NCI-H82 treated with DMSO at 0.1 percent for 48 hours (cell line): ENCODE data around the gene CELF4.

ENCODE experiments used
- DNase-seq: peaks from one replicate; lab custom pipeline; 2025; ENCODE audit not compliant: unreplicated experiment; lab: John Stamatoyannopoulos, UW

Gene CELF4

GRCh38 chr18:37330173-37330572 lies 235.4 kb downstream of the CELF4 start:
- no peak for DNase-seq

GRCh38 chr18:37328946-37329719 lies 236.5 kb downstream of the CELF4 start:
- no peak for DNase-seq

- DNase-seq, result no peak
Observed at GRCh38 chr18:37327063-37327577, 238.5 kb downstream of the CELF4 start.

- DNase-seq, result no peak
Observed at GRCh38 chr18:37322492-37323035, 243.0 kb downstream of the CELF4 start.

- no peak for DNase-seq
Observed at GRCh38 chr18:37321582-37322491, 243.8 kb downstream of the CELF4 start.

- DNase-seq, result no peak
Observed at GRCh38 chr18:37320317-37320716, 245.3 kb downstream of the CELF4 start.

GRCh38 chr18:37318360-37319355 lies 246.9 kb downstream of the CELF4 start:
- no peak for DNase-seq

GRCh38 chr18:37317486-37317885 lies 248.1 kb downstream of the CELF4 start:
- DNase-seq, result no peak

- DNase-seq, result no peak
Observed at GRCh38 chr18:37316468-37316867, 249.1 kb downstream of the CELF4 start.

GRCh38 chr18:37315935-37316334 lies 249.7 kb downstream of the CELF4 start:
- no peak for DNase-seq

GRCh38 chr18:37314534-37314933 lies 251.1 kb downstream of the CELF4 start:
- DNase-seq, result no peak

GRCh38 chr18:37313624-37314023 lies 252.0 kb downstream of the CELF4 start:
- DNase-seq, result peak; percentile 50

GRCh38 chr18:37309861-37310260 lies 255.7 kb downstream of the CELF4 start:
- DNase-seq, result no peak

GRCh38 chr18:37309059-37309458 lies 256.5 kb downstream of the CELF4 start:
- DNase-seq, result no peak

- DNase-seq, result no peak
Observed at GRCh38 chr18:37307181-37307580, 258.4 kb downstream of the CELF4 start.

GRCh38 chr18:37306432-37306831 lies 259.2 kb downstream of the CELF4 start:
- DNase-seq, result no peak

GRCh38 chr18:37305066-37305465 lies 260.5 kb downstream of the CELF4 start:
- no peak for DNase-seq

- DNase-seq, result no peak
Observed at GRCh38 chr18:37304012-37304680, 261.5 kb downstream of the CELF4 start.

- DNase-seq, result no peak
Observed at GRCh38 chr18:37303009-37303408, 262.6 kb downstream of the CELF4 start.

- DNase-seq, result no peak
Observed at GRCh38 chr18:37302519-37302918, 263.1 kb downstream of the CELF4 start.
